ENCODE results near the gene MARK4.
"Not testable (repeated sequence)": the region's sequence is repeated elsewhere in the genome, so short reads cannot be mapped to it uniquely, and the experiment has no call there.

MARK4 gene

DNA sequence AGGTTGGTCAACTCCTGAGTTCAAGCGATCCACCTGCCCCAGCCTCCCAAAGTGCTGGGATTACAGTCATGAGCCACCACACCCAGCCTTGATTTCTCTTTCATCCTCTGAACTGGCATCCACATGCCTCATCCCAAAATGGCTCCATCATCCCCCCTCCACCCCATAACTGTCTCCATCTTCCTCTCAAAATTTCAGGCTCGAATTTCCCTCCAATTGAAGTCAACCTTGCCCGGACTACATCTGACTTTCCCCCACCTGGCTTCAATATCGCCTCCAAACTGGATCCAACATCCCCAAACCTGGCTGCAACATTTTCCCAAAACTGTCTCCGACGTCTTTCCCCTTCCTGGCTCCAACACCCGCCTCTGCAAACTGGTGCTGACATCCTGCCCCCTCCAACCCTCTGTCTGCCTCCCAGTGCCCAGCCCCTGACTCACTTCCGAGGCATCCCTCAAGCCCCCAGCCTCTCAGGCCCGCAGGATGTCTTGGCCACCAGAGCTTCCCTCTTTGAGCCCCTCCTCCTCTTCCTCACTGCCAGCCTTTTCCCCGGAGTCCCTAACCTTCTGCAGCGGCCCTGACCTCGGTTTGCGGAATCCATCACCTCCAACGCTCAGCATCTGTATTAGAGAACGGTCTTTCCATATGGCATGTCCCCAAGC lies 6.8 kb upstream of the MARK4 start:
- no peak for DNase-seq

DNA sequence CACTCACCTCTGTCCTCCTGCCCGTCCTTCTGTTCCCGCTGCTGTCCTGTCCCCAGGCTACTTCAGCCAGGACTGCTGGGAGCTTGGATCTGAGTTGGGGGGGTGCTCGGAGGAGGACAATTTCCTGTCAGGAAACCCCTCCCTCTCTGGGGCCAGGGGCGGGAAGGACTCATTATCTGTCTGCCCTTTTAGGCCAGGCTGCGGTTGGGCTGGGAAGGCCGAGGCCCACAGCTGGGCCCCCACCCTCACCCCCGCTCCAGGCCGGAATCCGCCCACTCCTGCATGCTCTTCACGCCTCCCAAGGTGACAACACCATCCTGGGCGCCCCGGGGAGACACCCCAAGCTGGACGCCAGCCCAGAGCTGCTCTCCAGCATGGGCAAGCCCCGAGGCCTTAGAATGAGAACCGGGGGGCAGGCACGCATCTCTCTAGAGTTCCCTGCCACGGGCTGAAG lies 5.7 kb upstream of the MARK4 start, which contains the start of gene EXOC3L2:
TSS of gene EXOC3L2 (minus strand) at position 74 of the 454 bp plus-strand sequence. CDS start 6,362 bp downstream, outside the sequence.
- DNase-seq, result no peak

DNA sequence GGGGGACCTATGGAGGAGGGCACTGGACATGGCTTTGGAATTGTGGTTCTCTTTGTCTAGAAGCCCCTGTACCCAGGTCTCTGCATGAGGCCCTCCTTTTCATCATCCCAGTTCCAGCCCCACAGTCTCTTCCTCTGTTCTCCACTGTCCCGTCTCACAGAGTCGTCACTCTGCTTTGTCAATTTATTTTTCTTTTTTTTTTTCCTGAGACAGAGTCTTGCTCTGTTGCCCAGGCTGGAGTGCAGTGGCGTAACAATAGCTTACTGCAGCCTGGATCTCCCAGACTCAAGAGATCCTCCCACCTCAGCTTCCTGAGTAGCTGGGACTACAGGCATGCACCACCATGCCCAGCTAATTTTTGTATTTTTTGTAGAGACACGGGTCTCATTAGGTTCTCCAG lies 5.2 kb upstream of the MARK4 start:
- DNase-seq, result no peak

DNA sequence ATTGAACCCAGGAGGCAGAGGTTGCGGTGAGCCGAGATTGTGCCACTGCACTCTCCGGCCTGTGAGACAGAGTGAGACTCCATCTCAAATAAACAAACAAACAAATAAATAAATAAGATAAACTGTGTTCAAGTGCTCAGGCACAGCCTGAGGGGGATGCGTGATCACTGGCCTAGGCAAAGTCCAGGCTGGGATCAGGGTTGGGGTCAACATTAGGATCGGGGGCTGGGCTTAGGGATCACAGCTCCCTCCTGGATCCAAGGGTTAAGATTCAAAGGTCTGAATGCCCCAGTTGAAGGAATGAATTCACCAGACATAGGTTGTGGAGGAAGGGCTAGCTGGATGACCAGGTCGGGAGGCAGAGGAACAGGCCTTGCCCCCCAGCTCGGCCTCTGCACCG lies 3.9 kb upstream of the MARK4 start:
- DNase-seq, result no peak

DNA sequence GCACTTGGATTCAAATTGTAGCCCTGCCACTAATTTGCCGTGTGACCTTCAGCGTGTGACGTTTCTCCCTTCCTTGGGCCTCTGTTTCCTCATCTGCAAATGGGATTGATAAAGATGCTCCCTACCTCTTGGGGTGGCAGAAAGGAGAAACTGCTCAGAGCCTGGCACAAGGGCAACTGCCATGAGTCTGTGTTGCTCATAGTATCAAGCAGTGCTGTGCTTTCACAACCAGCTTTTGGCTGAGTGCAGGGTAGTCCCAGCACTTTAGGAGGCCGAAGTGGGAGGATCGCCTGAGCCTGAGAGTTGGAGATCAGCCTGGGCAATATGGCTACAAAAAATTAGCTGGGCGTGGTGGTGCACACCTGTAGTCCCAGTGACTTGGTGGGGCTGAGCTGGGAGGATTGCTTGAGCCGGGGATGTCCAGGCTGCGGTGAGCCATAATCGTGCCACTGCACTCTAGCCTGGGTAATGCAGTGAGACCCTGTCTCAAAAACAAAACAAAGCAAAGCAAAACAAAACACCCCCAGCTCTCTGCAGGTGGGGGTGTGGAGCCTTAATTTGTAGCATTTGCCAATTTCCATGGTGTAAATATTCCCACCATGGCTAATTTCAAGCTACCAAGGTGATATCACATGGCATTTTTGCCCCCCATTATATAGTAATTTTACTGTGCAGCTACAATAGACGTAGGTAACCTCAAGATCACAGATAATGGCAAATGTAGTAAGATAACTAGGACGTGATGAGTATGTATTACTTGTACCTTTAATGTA lies 1.6 kb upstream of the MARK4 start:
- no peak for DNase-seq

DNA sequence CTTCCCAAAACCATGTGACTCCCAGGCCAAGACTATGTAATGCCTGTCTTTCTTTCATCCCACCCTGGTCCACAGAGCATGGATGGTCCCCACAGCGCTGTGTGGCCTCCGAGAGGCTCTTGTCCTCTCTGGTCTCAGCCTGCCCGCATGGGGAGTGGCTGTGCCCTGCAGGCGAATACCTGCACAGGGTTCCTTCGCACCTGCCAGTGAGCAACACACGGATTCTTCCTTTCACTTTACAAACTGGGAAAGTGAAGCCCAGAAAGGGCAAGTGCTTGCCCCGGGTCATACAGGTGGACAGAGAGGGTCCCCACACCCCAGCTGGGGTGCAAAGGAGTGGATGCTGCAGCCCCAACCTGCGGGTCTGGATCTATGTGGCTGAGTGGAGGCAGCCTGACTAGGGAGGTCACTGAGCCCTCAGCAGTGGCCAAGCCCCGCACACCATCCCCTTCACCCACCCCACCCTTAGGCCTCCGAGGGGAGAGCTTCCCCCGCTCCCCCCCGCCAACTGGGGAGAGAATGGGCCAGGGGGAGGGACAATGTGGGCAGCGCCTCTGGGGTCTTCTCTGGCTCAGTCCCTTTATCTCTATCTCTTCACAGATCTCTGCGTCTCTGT lies 747 bp upstream of the MARK4 start:
- DNase-seq, result no peak

DNA sequence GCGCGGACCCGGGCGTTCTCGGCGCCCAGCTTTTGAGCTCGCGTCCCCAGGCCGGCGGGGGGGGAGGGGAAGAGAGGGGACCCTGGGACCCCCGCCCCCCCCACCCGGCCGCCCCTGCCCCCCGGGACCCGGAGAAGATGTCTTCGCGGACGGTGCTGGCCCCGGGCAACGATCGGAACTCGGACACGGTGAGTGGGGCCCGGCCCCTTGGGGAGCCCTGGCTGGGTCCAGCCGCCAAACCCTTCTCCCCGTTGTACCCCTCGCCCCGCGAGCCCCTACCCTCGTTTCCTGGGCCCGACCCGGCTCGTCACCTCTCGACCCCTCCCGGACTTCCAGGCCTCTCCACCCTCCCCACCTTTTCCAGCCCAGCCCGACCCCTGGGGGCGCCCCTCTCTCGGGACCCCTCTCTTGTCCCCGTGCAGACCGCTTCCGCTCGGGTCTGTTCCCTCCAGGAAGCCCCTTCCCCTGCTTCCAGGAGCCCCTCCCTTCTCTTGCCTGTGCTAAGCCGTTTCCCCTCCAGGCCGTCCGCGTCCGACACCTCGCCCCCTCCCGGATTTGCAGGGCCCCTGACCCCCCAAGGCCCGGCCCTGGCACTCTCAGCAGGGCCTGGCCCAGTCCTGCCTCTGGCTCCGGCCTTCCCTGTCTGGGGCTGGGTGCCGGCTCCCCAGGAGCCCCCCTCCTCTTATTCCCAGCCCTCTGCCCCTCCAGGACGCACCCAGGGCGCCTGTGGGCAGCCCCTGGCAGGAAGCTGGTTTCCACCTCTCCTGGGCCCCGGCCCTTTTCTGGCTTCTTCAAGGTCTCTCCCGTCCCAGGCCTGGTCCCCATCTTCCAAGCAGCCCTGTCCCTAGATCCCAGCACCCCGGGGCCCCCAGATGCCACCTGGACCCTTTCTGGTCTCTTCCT lies 632 bp downstream of the MARK4 start:
- peak; percentile 23 for DNase-seq

DNA sequence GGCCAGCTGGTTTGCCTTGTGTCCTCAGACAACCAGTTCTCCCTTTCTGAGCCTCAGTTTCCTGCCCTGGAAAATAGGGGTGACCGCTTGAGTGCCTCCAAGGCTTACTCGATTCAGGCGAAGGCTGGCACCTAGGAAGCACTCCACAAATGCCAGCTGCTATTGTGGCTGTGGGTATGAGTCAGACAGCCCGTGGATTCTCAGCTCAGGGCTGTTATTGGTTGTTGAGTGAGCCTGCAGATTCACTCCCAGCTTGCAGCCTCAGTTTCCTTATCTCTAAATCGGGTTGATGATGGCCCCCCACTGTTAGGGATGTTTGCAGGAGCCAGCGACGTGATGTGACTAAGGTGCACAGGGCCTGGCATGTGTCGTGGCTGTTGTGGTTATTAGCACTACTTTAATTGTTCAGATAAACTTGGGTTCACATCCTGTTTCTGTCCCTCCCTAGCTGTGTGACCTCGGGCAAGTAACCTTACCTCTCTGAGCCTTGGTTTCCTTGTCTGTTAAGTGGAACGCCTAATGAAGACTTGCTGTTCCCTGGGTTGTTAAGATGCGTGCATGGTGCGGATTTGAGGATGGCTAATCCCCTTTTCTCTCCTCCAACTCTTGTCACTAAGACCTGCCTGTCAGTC lies 2.4 kb downstream of the MARK4 start:
- DNase-seq, result peak; percentile 26

DNA sequence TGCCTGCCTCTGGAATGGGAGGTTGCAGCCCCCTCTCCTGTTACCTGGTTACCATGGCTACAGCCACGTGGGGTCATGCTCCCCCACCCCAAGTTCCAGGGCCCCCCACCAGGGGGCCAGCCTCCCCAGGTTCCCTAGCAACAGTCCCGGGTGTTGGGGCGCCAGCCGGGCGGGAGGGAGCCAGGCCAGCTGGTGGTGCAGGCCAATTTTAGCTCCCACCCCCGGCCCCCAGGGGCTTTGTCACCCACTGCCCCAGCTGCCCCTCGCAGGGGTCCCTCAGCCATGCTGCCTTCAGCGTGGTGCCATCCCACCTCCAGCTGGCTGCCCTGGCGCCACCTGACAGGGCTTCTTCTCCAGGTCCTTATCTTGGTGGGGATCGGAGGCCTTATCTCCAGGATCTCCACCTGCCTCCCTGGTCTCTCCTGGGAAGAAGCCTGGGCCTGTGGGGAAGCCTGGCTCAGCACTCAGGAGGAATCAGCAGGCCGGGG lies 3.0 kb downstream of the MARK4 start:
- peak; percentile 13 for DNase-seq

DNA sequence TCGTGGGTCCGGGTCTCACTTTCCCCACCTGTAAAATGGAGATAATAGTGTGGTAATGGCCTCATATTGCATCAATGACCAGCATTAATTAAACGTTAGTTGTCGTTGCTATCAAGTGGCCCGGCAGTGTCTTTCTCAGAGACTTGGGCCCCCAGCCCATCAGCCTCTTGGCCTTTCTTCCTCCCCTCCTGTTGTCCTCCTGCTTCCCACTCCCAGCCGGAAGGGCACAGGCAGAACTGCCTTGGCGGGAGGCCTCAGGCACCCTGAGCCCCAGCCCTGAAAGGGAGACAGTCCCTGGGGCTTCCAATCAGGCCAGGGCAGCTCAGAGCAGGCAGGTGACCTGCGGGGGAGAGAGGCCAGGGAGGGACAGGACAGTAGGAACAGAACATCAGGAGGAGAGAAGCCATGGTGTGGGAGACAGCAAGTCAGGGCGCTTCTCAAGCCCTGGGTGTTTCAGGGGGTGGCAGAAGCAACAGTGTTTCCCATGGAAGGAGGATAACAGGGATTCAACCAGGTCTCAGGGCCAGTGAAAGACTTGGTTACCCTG lies 4.6 kb downstream of the MARK4 start:
- no peak for DNase-seq

DNA sequence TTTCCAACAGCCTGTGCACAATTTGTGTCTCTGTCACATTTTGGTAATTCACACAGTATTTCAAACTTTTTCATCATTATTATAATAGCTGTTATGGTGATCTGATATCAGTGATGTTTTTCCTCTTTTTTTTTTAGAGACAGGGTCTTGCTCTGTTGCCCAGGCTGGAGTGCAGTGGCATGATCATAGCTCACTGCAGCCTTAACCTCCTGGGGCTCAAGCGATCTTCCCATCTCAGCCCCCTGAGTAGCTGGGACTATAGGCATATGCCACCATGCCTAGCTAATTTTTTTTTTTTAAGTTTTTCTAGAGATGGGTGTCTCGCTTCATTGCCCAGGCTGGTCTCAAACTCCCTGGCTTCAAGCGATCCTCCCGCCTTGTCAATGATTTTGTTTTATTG lies 5.8 kb downstream of the MARK4 start:
- DNase-seq, result no peak

DNA sequence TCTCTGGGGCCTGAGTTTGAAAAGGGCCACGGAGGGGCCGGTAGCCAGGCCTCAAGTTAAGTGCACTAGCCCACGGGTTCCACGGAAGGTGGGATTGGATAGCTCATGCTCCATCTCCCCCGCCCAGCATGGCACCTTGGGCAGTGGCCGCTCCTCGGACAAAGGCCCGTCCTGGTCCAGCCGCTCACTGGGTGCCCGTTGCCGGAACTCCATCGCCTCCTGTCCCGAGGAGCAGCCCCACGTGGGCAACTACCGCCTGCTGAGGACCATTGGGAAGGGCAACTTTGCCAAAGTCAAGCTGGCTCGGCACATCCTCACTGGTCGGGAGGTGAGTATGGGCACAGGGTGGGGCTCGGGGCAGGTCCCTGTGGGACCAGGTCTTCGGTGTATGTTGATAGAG lies 7.8 kb downstream of the MARK4 start:
- DNase-seq, result no peak

DNA sequence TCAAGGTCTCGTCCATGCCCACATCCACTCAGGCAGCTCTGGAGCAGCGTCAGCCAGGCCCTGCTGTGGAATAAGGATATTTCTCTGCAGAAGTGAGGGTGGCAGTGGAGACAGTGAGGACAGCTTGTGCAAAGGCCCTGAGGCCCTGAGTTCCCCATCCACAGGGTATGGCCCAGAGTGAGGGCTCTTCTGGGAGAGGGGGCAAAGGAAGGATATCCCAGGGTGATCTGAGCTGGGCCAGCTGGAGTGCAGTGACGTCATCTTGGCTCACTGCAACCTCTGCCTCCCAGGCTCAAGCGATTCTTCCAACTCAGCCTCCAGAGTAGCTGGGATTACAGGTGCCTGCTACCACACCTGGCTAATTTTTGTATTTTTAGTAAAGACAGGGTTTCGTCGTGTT lies 11.5 kb downstream of the MARK4 start:
- no peak for DNase-seq

DNA sequence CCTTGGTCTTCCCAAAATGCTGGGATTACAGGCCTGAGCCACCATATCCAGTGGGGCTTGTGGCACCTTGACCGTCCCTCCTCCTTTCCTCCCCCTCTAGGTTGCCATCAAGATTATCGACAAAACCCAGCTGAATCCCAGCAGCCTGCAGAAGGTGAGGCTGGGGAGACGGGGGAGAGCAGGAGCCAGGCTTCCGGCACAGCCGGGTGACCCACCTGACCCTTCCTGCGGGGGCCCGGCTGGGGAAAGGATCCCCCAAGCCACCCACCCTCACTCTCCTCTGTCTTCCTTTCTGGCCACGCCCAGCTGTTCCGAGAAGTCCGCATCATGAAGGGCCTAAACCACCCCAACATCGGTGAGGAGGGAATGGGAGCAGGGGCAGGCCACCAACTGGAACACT lies 11.9 kb downstream of the MARK4 start:
- DNase-seq, result no peak

DNA sequence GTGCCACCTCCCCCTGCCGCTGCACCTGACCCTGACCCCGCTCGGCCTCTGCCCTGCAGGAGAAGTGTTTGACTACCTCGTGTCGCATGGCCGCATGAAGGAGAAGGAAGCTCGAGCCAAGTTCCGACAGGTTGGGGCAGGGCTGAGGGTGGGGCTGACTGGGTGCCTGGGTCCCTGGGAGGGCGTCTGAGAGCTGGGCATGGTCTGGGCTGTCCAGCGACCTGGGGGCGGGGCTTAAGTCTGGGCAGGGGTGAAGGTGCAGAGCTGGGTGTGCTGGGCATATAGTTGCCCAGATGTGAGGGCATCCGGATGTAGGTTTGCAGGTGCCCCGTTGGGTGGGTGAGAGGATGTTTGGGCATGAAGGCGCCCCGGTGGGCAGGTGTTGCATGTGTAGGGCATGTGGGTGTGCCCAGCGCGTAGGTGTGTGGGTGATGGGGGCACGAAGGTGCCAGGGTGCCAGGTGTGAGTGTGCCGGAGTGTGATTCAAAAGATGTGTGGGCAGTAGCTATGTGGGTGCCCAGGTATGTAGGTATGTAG lies 13.8 kb downstream of the MARK4 start:
- no peak for DNase-seq

DNA sequence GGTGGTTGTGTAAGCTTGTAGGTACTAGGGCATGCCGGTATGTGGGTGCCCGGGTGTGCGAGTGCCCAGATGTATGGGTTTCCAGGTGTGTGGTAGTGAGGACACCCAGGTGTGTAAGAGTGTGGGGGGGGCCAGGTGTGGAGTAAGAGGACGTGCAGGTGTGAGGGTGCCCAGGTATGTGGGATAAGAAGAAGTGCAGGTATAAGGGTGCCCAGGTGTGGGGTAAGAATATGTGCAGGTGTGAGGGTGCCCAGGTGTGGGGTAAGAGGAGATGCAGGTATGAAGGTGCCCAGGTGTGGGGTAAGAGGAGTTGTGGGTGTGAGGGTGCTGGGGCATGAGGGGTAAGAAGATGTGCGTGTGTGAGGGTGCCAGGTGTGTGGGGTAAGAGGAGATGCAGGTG lies 14.3 kb downstream of the MARK4 start:
- DNase-seq, result no peak

DNA sequence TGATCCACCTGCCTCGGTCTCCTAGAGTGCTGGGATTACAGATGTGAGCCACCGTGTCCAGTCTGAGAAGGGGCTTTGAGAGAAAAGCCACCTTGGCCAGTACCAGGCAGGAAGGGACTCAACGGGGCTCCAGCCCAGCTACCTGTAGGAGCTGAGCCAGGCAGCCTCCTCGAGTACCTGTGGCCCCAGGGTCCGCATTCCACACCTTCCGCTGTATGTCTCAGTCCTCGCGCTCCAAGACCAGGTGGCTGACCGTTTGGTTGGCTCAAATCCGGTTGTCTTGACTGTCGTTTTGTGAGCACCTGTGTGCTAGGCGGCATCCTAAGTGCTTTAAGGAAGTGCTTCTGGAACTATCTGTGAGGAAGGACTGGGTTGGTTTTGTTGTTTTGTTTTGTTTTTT lies 16.2 kb downstream of the MARK4 start:
- no peak for DNase-seq

DNA sequence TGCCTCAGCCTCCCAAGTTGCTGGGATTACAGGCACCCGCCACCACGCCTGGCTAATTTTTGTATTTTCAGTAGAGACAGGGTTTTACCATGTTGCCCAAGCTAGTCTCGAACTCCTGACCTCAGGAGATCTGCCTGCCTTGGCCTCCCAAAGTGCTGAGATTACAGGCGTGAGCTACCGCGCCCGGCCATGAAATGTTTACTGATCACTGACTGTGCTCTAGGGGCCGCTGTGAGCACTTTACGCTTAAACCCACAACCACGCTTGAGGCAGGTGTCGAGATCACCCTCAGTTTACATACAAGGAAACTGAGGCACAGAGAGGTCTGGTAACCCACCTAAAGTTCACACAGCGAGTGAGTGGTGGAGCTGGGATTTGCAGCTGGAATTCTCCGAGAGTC lies 18.9 kb downstream of the MARK4 start:
- not testable (repeated sequence) for DNase-seq

DNA sequence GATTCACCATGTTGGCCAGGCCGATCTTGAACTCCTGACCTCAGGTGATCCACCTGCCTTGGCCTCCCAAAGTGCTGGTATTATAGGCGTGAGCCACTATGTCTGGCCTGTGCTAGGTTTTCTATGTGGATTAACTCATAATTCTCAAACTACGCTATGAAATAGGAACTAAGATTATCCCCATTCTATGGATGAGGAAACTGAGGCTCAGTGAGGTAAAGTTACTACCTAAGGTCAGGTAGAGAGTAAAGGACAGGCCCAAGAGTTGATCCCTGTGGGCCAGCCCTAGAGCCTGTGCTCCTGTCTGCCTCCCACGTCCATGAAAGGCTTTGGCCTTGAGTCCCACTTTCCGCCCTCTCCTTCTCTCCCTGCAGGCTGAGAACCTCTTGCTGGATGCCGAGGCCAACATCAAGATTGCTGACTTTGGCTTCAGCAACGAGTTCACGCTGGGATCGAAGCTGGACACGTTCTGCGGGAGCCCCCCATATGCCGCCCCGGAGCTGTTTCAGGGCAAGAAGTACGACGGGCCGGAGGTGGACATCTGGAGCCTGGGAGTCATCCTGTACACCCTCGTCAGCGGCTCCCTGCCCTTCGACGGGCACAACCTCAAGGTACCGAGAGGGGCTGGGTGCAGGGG lies 20.1 kb downstream of the MARK4 start:
- DNase-seq, result no peak

DNA sequence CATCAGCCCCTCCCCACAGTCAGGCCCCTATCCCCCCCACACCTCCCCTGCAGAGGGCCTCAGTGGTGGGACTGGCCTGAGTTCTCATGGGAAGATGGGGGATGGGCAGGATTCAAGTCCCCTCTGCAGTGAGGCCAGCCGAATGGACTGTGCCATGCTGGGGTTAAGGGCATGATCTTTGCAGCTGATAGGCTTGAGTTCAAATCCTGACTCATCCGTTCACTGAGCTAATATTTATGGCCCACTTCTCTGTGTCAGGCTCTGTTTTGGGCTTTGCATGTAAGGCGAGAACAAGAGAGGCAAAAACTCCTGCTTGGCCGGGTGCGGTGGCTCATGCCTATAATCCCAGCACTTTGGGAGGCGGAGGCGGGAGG lies 20.7 kb downstream of the MARK4 start:
- no peak for DNase-seq

DNA sequence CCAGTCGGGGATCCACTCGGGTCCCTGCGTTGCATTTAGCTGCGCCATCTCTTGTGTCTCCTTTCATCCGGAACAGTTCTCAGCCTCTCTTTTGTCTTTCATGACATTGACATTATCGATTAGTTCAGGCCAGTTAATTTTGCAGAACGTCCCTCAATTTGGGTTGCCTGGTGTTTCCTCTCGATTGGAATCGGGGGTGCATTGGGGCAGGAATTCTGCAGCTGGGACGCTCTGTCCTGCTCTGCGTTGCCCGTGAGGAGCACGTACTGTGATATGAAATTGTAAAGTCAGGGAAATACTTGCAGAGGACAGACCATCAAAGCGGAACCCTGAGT lies 22.4 kb downstream of the MARK4 start:
- DNase-seq, result no peak

All from CD4-positive, alpha-beta T cell treated with Interleukin-21 for 1 hour (primary cell).